HL-60 (cell line): ENCODE data around the gene KDM3B.

Experiments
- GABPA ChIP-seq: IDR thresholded peaks from 2 replicates; pipeline ENCODE4 v1.6.1; 2012; ENCODE audit warnings: low read depth
- POLR2AphosphoS5 ChIP-seq: IDR thresholded peaks from 2 replicates; pipeline ENCODE4 v1.6.1; 2012; ENCODE audit warnings: low read depth
- TF ChIP-seq, protein P1 (sequence below): IDR thresholded peaks from one replicate; pipeline ENCODE4 v1.5.1; 2011; ENCODE audit warnings: low read length, control low read depth, inconsistent platforms; ENCODE audit not compliant: insufficient read depth
- TF ChIP-seq, protein P2 (sequence below): IDR thresholded peaks from 2 replicates; pipeline ENCODE4 v1.6.1; 2012; ENCODE audit warnings: low read depth; ENCODE audit not compliant: insufficient replicate concordance

DNA sequence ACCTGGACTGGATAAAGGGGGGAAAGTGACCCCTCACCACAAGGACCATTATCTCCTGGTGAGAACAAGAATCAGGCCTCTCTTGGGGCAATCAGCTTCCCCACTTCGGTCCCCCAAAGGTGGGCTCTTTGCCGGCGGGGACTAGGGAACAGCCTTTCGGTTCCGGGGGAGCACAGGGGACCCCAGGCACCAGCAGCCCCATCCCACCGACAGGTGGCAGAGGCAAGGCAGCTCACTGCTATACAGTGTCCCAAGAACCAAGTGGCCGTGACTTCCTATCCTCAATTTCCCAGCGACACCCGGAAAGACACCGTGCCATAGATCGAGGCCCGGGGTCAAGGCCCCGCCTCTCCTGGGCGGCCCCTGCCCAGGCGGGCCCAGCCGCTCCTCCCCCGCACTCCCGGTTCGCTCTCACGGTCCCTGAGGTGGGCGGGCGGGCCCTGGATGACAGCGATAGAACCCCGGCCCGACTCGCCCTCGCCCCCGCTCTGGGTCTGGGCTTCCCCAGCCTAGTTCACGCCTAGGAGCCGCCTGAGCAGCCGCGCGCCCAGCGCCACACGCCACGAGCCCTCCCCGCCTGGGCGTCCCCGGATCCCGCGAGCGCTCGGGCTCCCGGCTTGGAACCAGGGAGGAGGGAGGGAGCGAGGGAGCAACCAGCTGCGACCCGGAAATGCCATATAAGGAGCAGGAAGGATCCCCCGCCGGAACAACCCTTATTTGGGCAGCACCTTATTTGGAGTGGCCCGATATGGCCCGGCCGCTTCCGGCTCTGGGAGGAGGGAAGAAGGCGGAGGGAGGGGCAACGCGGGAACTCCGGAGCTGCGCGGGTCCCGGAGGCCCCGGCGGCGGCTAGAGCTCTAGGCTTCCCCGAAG is 112.1 kb downstream of the KDM3B start:
- TF ChIP-seq, protein P1, sequence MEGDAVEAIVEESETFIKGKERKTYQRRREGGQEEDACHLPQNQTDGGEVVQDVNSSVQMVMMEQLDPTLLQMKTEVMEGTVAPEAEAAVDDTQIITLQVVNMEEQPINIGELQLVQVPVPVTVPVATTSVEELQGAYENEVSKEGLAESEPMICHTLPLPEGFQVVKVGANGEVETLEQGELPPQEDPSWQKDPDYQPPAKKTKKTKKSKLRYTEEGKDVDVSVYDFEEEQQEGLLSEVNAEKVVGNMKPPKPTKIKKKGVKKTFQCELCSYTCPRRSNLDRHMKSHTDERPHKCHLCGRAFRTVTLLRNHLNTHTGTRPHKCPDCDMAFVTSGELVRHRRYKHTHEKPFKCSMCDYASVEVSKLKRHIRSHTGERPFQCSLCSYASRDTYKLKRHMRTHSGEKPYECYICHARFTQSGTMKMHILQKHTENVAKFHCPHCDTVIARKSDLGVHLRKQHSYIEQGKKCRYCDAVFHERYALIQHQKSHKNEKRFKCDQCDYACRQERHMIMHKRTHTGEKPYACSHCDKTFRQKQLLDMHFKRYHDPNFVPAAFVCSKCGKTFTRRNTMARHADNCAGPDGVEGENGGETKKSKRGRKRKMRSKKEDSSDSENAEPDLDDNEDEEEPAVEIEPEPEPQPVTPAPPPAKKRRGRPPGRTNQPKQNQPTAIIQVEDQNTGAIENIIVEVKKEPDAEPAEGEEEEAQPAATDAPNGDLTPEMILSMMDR: no peak
- TF ChIP-seq POLR2AphosphoS5 (peak; percentile 37; the same call in 1 of the 2 replicates), GABPA (no peak)
- TF ChIP-seq, protein P2, sequence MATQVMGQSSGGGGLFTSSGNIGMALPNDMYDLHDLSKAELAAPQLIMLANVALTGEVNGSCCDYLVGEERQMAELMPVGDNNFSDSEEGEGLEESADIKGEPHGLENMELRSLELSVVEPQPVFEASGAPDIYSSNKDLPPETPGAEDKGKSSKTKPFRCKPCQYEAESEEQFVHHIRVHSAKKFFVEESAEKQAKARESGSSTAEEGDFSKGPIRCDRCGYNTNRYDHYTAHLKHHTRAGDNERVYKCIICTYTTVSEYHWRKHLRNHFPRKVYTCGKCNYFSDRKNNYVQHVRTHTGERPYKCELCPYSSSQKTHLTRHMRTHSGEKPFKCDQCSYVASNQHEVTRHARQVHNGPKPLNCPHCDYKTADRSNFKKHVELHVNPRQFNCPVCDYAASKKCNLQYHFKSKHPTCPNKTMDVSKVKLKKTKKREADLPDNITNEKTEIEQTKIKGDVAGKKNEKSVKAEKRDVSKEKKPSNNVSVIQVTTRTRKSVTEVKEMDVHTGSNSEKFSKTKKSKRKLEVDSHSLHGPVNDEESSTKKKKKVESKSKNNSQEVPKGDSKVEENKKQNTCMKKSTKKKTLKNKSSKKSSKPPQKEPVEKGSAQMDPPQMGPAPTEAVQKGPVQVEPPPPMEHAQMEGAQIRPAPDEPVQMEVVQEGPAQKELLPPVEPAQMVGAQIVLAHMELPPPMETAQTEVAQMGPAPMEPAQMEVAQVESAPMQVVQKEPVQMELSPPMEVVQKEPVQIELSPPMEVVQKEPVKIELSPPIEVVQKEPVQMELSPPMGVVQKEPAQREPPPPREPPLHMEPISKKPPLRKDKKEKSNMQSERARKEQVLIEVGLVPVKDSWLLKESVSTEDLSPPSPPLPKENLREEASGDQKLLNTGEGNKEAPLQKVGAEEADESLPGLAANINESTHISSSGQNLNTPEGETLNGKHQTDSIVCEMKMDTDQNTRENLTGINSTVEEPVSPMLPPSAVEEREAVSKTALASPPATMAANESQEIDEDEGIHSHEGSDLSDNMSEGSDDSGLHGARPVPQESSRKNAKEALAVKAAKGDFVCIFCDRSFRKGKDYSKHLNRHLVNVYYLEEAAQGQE: no peak
